GM21381 (cell line): ENCODE data around the gene HES7.

Source experiments
- ATAC-seq: cut with Tn5 transposase; IDR thresholded peaks from one replicate; pipeline ENCODE4 v1.9.1; 2021; ENCODE audit warnings: mild to moderate bottlenecking, moderate library complexity; ENCODE audit not compliant: unreplicated experiment

The HES7 gene

GRCh38 chr17:8155231-8155995, 31.5 kb upstream of the HES7 start:
- ATAC-seq = no peak

GRCh38 chr17:8154608-8155155, 30.8 kb upstream of the HES7 start:
- ATAC-seq = no peak

- ATAC-seq = no peak
Measured at GRCh38 chr17:8153957-8154607, 30.2 kb upstream of the HES7 start.

- ATAC-seq = no peak
Measured at GRCh38 chr17:8153525-8153956, 29.6 kb upstream of the HES7 start.

- ATAC-seq = no peak
Measured at GRCh38 chr17:8153031-8153451, 29.1 kb upstream of the HES7 start.

GRCh38 chr17:8152112-8152775, 28.3 kb upstream of the HES7 start, which contains the start of gene PER1:
Gene PER1 (minus strand): TSS chr17:8152404. CDS start chr17:8150706, 1,698 bp downstream.
- peak; percentile 20 for ATAC-seq

- ATAC-seq = no peak
Measured at GRCh38 chr17:8151641-8152111, 27.8 kb upstream of the HES7 start.

- ATAC-seq = peak; percentile 41
Measured at GRCh38 chr17:8151120-8151640, 27.3 kb upstream of the HES7 start.

- no peak for ATAC-seq
Measured at GRCh38 chr17:8150194-8151119, 26.6 kb upstream of the HES7 start.

GRCh38 chr17:8149419-8150193, 25.7 kb upstream of the HES7 start:
- ATAC-seq = no peak

- no peak for ATAC-seq
Measured at GRCh38 chr17:8148560-8148959, 24.7 kb upstream of the HES7 start.

- ATAC-seq = no peak
Measured at GRCh38 chr17:8147805-8148404, 24.0 kb upstream of the HES7 start.

- no peak for ATAC-seq
Measured at GRCh38 chr17:8147141-8147804, 23.4 kb upstream of the HES7 start.

- no peak for ATAC-seq
Measured at GRCh38 chr17:8146381-8147140, 22.7 kb upstream of the HES7 start.

- ATAC-seq = no peak
Measured at GRCh38 chr17:8145811-8146210, 21.9 kb upstream of the HES7 start.

GRCh38 chr17:8144401-8145231, 20.7 kb upstream of the HES7 start:
- no peak for ATAC-seq
